NCI-H2107 treated with DMSO at 0.1 percent for 48 hours (cell line): ENCODE results near the gene MTG2.

Source experiments
- DNase-seq: peaks from one replicate; lab custom pipeline; 2025; ENCODE audit not compliant: unreplicated experiment; lab: John Stamatoyannopoulos, UW

Gene MTG2, protein sequence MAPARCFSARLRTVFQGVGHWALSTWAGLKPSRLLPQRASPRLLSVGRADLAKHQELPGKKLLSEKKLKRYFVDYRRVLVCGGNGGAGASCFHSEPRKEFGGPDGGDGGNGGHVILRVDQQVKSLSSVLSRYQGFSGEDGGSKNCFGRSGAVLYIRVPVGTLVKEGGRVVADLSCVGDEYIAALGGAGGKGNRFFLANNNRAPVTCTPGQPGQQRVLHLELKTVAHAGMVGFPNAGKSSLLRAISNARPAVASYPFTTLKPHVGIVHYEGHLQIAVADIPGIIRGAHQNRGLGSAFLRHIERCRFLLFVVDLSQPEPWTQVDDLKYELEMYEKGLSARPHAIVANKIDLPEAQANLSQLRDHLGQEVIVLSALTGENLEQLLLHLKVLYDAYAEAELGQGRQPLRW

DNA sequence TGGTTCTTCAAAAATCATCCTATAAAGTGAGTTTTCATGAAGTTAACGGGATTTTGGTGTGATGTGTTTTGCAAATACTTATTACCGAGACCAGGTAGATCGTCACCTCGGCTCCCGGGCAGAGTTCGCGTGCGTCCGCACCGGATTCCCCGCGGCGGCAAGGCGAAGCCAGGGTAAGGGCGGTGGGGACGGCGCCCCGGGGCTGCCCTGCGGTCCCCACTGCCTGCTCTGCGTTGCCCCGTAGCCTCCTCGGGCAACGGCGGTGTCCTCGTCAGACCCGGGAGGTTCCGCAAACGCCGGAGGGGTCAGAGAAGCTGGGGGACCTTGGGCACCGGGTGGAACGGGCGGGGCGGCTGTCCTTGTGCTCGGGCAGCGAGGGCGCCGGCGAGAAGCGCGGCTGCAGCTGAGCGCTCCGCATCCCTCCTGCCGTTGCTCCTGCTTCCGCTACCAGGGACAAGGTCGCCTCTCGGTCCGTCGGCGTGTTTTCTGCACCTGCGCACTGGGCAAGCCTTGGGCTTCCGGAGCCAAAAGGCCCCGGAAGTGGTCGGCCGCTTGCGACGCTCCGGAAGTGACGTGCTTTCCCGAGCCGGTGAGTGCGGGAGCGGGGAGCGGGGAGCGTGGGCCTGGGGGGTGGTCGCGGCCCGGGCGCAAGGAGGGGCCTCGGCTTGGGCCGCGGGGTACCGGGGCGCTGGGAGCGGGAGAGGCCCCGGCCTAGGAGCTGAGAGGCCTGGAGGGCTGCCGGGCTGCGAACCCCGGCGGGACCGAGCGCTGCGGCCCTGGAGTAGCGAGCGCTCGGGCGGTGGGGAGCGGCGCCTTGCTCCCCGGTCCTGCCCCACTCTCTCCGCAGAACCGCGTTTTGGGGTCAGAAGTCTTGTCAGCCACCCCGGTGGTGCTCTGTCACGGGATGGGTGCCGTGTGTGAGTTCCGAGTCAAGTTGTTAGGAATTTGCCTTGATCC is at the start of gene MTG2:
Gene MTG2 (plus strand): TSS at position 560 of the 957 bp plus-strand sequence. CDS start 10,393 bp downstream, outside the sequence.
- peak; percentile 84 for DNase-seq

DNA sequence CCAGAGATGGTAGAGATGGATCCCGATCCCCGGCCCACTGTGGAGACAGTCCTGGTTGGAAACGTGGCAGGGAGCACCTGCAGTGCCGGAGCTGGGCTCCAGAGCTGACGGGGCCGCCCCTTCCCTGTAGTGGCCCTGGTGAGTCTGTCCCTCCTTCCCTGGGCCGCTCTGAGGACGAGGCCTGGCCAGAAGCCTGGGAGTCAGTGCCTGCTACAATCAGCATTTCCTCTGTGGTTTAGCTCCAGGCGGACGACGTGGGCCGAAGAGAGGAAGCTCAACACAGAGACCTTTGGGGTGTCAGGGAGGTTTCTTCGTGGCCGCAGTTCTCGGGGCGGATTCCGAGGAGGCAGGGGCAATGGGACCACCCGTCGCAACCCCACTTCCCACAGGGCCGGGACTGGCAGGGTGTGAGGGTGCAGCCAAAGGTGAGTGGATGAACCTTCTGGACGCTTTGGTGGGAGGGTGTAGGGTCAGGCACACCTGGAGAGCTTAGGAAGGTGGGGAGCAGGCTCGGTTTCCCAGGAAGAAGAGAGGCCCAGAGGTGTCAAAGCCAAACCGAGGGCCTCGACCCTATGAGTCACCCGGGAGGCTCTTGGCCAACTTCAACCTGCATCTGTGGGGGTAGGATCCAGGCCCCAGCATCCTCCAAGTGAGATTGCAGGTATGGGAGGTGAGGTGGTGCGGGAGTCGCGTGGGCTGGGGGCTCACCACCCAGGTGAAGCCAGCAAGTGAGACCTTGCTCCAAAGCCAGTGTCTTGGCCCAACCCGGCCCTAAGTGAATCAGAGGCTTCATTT is 49.6 kb upstream of the MTG2 start:
- no peak for DNase-seq

DNA sequence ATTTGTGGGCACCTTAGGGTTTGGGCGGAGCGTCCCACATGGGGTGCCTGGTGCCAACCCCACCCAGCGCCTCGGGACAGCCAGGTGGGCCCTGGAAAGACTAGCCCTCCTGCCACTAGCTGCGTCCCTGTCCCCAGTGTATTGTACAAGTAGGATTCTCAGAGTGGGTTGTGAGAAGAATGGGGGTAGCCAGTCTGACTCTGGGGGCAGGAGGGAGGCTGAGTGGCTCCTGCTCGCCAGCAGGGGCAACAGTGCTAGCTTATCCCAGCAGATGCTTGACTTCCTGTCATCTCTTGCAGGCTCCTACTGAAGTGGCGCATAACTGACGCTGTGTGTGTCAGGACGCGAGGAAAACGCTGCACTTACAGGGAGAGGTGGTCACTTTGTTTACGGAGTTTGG is 49.0 kb upstream of the MTG2 start:
- DNase-seq: no peak

GRCh38 chr20:62134735-62135231 is 48.0 kb upstream of the MTG2 start:
- no peak for DNase-seq

DNA sequence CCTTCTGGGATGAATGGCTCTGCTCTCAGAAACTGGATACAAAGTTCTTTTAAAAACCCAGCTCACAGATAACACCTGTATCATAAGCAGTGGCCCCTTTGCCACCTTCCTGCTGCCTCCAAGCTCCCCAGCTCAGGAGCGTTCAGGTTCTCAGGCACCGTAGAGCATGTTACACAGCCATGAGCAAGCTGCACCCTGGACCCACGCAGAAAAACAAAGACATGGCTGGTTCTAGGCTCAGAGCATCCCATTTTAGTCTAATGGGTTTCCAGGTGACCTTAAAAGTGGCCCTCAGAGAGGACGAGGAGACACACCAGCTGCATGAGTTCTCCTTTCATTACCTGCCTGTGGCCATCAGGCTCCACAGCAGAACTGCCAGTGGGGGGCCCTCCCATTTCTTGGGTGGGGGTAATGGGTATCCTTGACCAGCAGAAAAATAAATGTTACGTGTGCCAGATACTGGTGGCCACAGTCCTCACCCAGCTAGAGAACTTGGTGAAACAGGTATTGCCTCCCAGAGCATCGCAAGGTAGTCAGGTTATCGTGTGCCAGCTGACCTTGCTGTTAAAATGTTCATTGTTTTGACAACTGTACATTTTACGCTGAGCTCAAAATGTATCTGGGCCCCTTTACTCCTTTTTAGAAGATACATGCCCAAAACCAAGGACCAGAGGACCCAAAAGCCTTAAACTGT is 47.1 kb upstream of the MTG2 start:
- no peak for DNase-seq

GRCh38 chr20:62136283-62137091 is 46.3 kb upstream of the MTG2 start:
- DNase-seq: peak; percentile 30

GRCh38 chr20:62137092-62137384 is 45.8 kb upstream of the MTG2 start:
- DNase-seq: no peak

DNA sequence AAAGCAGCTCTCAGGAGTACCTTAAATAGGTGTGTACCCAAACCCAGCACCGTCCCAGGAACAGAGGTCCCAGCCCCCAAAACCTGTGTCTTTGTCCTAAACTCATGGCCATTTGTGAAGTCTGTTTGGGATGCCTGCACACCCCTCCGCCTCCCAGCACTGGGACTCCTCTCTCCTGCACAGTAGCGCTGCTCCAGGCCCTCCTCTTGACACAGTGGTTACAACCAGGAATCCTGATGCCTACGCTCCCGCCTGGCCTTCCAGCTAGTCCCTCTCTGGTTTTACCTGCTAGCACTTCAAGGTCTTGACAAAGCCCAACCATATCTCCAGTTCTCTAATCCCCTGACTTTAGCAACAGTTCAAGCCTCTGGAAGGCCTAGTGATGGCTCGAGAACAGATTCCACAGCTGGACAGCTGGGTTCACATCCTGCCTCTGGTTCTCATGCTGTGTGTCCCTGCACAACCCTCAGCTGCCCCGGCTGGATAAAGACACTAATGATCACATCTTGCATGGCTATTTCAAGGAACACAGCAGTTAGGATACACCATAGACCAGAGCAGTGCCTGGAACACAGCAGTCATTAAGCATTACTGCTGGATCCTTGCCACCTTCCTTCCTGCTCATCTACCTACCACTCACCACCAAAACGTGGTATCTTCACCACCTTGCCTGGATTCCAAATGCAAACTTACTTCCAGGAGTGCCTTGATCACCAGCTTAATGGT is 45.2 kb upstream of the MTG2 start:
- DNase-seq: no peak

DNA sequence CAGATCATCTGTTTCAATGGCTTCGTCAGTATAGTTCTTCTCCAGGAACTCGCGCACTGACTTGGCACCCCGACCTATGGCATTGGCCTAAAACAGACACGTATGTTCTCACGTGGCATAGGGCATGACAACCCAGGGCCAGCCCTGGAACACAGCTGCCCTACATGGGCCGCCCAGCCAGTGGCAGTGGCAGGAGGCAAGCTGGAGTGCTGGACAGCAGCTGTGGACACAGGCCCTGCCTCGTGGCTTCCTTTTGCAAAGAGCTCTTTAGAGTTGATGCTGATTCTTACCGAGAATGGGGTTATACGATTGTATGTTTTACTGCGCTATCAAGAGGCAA is 44.7 kb upstream of the MTG2 start:
- no peak for DNase-seq

GRCh38 chr20:62138912-62139311 is 43.9 kb upstream of the MTG2 start:
- DNase-seq: no peak

GRCh38 chr20:62139636-62140035 is 43.2 kb upstream of the MTG2 start:
- no peak for DNase-seq

DNA sequence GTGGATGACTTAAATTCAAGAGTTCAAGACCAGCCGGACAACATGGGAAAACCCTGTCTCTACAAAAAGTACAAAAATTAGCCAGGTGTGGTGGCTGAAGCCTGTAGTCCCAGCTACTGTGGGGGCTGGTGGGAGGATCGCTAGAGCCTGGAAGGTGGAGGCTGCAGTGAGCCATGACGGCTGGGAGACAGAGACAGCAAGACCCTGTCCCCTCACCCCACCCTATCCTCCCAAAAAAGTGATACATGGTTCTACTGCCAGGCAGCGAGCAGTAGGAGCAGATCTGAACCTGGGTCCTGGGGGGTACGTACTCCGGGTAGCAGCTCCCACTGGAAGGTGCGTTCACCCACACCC is 41.8 kb upstream of the MTG2 start:
- no peak for DNase-seq

- peak; percentile 44 for DNase-seq
These were observed 41.2 kb upstream of the MTG2 start for GRCh38 chr20:62141397-62142251.

- no peak for DNase-seq
These were observed 40.4 kb upstream of the MTG2 start for GRCh38 chr20:62142252-62143080.

DNA sequence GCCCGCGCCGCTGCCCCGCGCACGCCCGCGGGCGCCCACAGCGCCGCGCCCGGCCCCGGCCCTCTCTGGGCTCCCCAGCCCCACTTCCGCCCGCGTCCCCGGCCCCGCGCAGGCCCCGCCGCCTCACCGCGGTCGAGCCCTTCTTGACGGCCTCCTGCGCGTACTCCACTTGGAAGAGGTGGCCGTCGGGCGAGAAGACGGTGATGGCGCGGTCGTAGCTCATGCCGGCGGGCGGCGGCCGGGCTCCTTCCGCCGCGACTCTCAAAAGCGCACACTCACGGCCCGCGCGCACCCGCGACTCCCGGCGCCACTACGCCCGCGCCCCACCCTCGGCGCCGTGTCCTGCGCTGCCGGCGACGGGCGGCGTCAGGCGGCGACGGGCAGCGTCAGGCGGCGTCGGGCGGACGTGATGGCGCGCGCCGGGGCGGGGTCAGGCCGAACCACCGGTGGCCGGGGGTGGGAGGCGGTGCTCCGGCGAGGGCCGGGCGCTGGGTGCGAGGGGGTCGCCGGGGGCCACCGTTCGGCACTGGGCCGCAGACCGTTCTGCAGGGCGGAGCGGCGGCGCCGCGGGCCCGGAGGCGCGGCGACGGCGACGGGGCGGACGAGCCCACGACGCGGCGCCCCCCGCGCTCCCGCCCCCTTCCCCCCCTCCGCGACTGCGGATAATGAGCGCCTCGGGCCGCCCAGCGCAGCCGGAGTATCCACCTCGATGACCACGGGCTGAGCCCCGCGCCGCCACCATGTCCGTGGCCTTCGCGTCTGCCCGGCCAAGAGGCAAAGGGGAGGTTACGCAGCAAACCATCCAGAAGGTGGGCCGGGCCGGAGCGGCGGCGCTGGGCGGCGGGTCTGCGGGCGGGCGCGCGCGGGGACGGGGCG is 39.5 kb upstream of the MTG2 start, which contains the start of the genes PSMA7 and SS18L1:
Gene PSMA7 (minus strand): TSS at position 314 of the 876 bp plus-strand sequence. CDS start 91 bp downstream, at position 223.
Gene SS18L1 (plus strand): TSS at position 689 of the 876 bp plus-strand sequence. CDS start 52 bp downstream, at position 741.
- DNase-seq: peak; percentile 28
